ENCODE results near the gene TAAR1.

DNA sequence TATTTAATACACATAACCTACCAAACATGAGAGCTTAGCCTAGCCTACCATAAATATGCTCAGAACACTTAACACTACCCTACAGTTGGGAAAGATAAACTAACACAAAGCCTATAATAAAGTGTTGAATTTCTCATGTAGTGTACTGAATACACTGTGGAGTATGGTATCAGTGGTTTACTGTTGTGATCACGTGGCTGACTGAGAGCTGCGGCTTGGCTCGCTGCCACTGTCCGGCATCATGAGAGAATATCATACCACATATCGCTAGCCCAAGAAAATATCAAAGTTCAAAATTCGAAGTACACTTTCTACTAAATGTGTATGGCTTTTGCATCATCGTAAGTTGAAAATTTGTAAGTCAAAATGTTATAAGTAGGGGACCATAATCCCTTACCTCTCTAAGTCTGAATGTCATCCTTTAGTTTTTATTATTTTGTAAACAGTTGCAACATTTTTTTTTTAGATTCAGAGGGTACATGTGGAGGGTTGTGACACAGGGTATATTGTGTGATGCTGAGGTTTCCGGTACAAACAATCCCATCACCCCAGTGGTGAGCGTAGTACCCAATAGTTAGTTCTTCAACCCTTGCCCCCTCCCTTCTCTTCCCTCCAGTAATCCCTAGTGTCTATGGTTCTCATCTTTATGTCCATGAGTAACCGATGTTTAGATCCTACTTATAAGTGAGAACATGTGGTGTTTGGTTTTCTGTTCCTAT lies 14.6 kb upstream of the TAAR1 start:
- TF ChIP-seq, protein P1, sequence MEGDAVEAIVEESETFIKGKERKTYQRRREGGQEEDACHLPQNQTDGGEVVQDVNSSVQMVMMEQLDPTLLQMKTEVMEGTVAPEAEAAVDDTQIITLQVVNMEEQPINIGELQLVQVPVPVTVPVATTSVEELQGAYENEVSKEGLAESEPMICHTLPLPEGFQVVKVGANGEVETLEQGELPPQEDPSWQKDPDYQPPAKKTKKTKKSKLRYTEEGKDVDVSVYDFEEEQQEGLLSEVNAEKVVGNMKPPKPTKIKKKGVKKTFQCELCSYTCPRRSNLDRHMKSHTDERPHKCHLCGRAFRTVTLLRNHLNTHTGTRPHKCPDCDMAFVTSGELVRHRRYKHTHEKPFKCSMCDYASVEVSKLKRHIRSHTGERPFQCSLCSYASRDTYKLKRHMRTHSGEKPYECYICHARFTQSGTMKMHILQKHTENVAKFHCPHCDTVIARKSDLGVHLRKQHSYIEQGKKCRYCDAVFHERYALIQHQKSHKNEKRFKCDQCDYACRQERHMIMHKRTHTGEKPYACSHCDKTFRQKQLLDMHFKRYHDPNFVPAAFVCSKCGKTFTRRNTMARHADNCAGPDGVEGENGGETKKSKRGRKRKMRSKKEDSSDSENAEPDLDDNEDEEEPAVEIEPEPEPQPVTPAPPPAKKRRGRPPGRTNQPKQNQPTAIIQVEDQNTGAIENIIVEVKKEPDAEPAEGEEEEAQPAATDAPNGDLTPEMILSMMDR (IDR thresholded peaks at IDR 0.05), result no peak
- TF ChIP-seq POLR2A (IDR thresholded peaks at IDR 0.05), result no peak

Measured in uterus (tissue), 2 donors.